ENCODE measurements around the gene TMEM183A.

- no peak for TF ChIP-seq POLR2A (IDR thresholded peaks at IDR 0.05)
- TF ChIP-seq CTCF (IDR thresholded peaks at IDR 0.05), result no peak
- TF ChIP-seq EP300 (IDR thresholded peaks at IDR 0.05), result no peak
Observed at GRCh38 chr1:202979459-202979858, 27.7 kb upstream of the TMEM183A start.

All from ovary (tissue), 3 donors.